Muscle layer of duodenum (tissue), 2 donors: ENCODE results near the gene LYZL2.
"Not testable (repeated sequence)": the region's sequence is repeated elsewhere in the genome, so short reads cannot be mapped to it uniquely, and the experiment has no call there.

ENCODE experiments used
- H3K27ac ChIP-seq: one replicate; pipeline ENCODE4 v1.7.0; 2013; ENCODE audit warnings: mild to moderate bottlenecking, low read length
- H3K27me3 ChIP-seq: one replicate; pipeline ENCODE4 v1.7.0; 2013; ENCODE audit warnings: low read depth, mild to moderate bottlenecking, control low read depth, low read length
- H3K36me3 ChIP-seq, 2 donors: one replicate each; pipeline ENCODE4 v1.7.0; 2013; ENCODE audit warnings: low read length in 2 of 2, control low read depth in 1 of 2, mild to moderate bottlenecking in 1 of 2; ENCODE audit not compliant: insufficient read depth in 2 of 2, control insufficient read depth in 1 of 2
- H3K4me1 ChIP-seq, 2 donors: one replicate each; pipeline ENCODE4 v1.7.0; 2013; ENCODE audit warnings: low read length in 2 of 2, mild to moderate bottlenecking in 2 of 2, control low read depth in 1 of 2, moderate library complexity in 1 of 2; ENCODE audit not compliant: insufficient read depth in 2 of 2, control insufficient read depth in 1 of 2
- H3K4me3 ChIP-seq, 2 donors: one replicate each; pipeline ENCODE4 v1.7.0; 2013; ENCODE audit warnings: low read length in 2 of 2, low read depth in 1 of 2, mild to moderate bottlenecking in 1 of 2
- H3K9me3 ChIP-seq, 2 donors: one replicate each; pipeline ENCODE4 v1.7.0; 2013; ENCODE audit warnings: low read length in 2 of 2, control low read depth in 1 of 2, mild to moderate bottlenecking in 1 of 2; ENCODE audit not compliant: control insufficient read depth in 1 of 2
- donor health status: healthy.

The LYZL2 gene

GRCh38 chr10:30629653-30630052, at the start of gene LYZL2:
Gene LYZL2 (minus strand): TSS chr10:30629753. CDS start chr10:30626915, 2,838 bp downstream.
- Histone ChIP-seq H3K4me1 (peaks cover 0 to 3% of the 10 kb centered on the region in 2 donors), H3K36me3 (no peaks in the 10 kb centered on the region), H3K9me3 (no peaks in the 10 kb centered on the region), H3K27ac (no peak within 1 kb of the TSS), H3K4me3 (no peak within 1 kb of the TSS), H3K27me3 (no peaks in the 10 kb centered on the region)

- not testable (repeated sequence) for H3K9me3 ChIP-seq
These were observed 48.1 kb upstream of the LYZL2 start for GRCh38 chr10:30677616-30678015.

GRCh38 chr10:30677146-30677545, 47.6 kb upstream of the LYZL2 start:
- H3K36me3 ChIP-seq, H3K27me3 ChIP-seq, H3K9me3 ChIP-seq, H3K4me3 ChIP-seq, H3K27ac ChIP-seq, H3K4me1 ChIP-seq: not testable (repeated sequence)

More at GRCh38 chr10:30677616-30678015, 48.1 kb upstream of the LYZL2 start:
- not testable (repeated sequence) for H3K4me3 ChIP-seq, H3K36me3 ChIP-seq, H3K4me1 ChIP-seq, H3K27ac ChIP-seq, H3K27me3 ChIP-seq

- no peak overlapping the region for H3K27ac ChIP-seq
- no peaks in the 10 kb centered on the region for H3K36me3 ChIP-seq
- no peak overlapping the region for H3K4me3 ChIP-seq
- no peaks in the 10 kb centered on the region for H3K27me3 ChIP-seq
- no peaks in the 10 kb centered on the region for H3K9me3 ChIP-seq
- no peaks in the 10 kb centered on the region for H3K4me1 ChIP-seq
These were observed 46.5 kb upstream of the LYZL2 start for GRCh38 chr10:30675791-30676718.

GRCh38 chr10:30674796-30675195, 45.2 kb upstream of the LYZL2 start:
- peaks cover 0 to 4% of the 10 kb centered on the region in 2 donors for H3K4me1 ChIP-seq
- no peaks in the 10 kb centered on the region for H3K27me3 ChIP-seq
- H3K4me3 ChIP-seq = no peak overlapping the region
- no peaks in the 10 kb centered on the region for H3K9me3 ChIP-seq
- no peaks in the 10 kb centered on the region for H3K36me3 ChIP-seq
- H3K27ac ChIP-seq = no peak overlapping the region

- not testable (repeated sequence) for H3K4me1 ChIP-seq, H3K27me3 ChIP-seq, H3K36me3 ChIP-seq, H3K27ac ChIP-seq, H3K4me3 ChIP-seq, H3K9me3 ChIP-seq
These were observed 43.7 kb upstream of the LYZL2 start for GRCh38 chr10:30673262-30673661.

- not testable (repeated sequence) for H3K4me3 ChIP-seq, H3K9me3 ChIP-seq, H3K27ac ChIP-seq, H3K27me3 ChIP-seq, H3K4me1 ChIP-seq, H3K36me3 ChIP-seq
These were observed 42.8 kb upstream of the LYZL2 start for GRCh38 chr10:30672338-30672737.

- H3K4me3 ChIP-seq = peak overlapping the region; percentile 53 to 65
- H3K36me3 ChIP-seq = no peaks in the 10 kb centered on the region
- H3K4me1 ChIP-seq = peaks cover 0 to 4% of the 10 kb centered on the region in 2 donors
- H3K9me3 ChIP-seq = no peaks in the 10 kb centered on the region
- H3K27me3 ChIP-seq = no peaks in the 10 kb centered on the region
- H3K27ac ChIP-seq = no peak overlapping the region
These were observed 41.6 kb upstream of the LYZL2 start for GRCh38 chr10:30671026-30671616.

- H3K4me1 ChIP-seq, H3K27me3 ChIP-seq, H3K9me3 ChIP-seq, H3K36me3 ChIP-seq, H3K27ac ChIP-seq, H3K4me3 ChIP-seq: not testable (repeated sequence)
These were observed 38.4 kb upstream of the LYZL2 start for GRCh38 chr10:30667982-30668381.

- H3K36me3 ChIP-seq, H3K27ac ChIP-seq, H3K4me3 ChIP-seq, H3K27me3 ChIP-seq, H3K4me1 ChIP-seq, H3K9me3 ChIP-seq: not testable (repeated sequence)
These were observed 33.9 kb upstream of the LYZL2 start for GRCh38 chr10:30663403-30663802.

GRCh38 chr10:30662814-30663213, 33.3 kb upstream of the LYZL2 start:
- H3K9me3 ChIP-seq = no peaks in the 10 kb centered on the region
- no peak overlapping the region for H3K4me3 ChIP-seq
- no peak overlapping the region for H3K27ac ChIP-seq
- H3K27me3 ChIP-seq = no peaks in the 10 kb centered on the region
- no peaks in the 10 kb centered on the region for H3K36me3 ChIP-seq
- no peaks in the 10 kb centered on the region for H3K4me1 ChIP-seq
